Endodermal cell (in vitro differentiated cells): Measurements from ENCODE around the gene ERMP1. TPM values are rescaled to one million over a fixed set of nuclear protein-coding genes. Genes with fewer than 3 reads are reported as not detected.

Experiments used
- DNase-seq: peaks from one replicate; pipeline ENCODE4 v3.0.0-alpha.2; 2017
- H3K27ac ChIP-seq: 2 replicates; pipeline ENCODE4 v1.5.1; 2013; ENCODE audit warnings: mild to moderate bottlenecking, low read depth, low read length, moderate library complexity
- H3K27me3 ChIP-seq: 2 replicates; pipeline ENCODE4 v1.6.1; 2013; ENCODE audit warnings: mild to moderate bottlenecking, low read length, moderate library complexity; ENCODE audit not compliant: insufficient read depth, control insufficient read depth, poor library complexity, severe bottlenecking
- H3K36me3 ChIP-seq: 2 replicates; pipeline ENCODE4 v1.7.0; 2013; ENCODE audit warnings: mild to moderate bottlenecking, low read length, moderate library complexity; ENCODE audit not compliant: control insufficient read depth, insufficient read depth
- H3K4me1 ChIP-seq: one replicate; pipeline ENCODE4 v1.7.0; 2013; ENCODE audit warnings: low read length; ENCODE audit not compliant: control insufficient read depth, insufficient read depth
- H3K4me3 ChIP-seq: 2 replicates; pipeline ENCODE4 v1.5.1; 2013; ENCODE audit warnings: mild to moderate bottlenecking, low read length, moderate library complexity
- H3K9ac ChIP-seq: 2 replicates; pipeline ENCODE4 v1.6.1; 2013; ENCODE audit warnings: mild to moderate bottlenecking, low read length, moderate library complexity; ENCODE audit not compliant: poor library complexity, severe bottlenecking; ENCODE audit errors: extremely low read depth
- H3K9me3 ChIP-seq: 2 replicates; pipeline ENCODE4 v1.6.1; 2013; ENCODE audit warnings: mild to moderate bottlenecking, low read length, moderate library complexity; ENCODE audit not compliant: control insufficient read depth
- H3K27ac Mint-ChIP-seq: 2 replicates; pipeline ENCODE4 v1.8.0; 2020; ENCODE audit warnings: mixed read lengths
- H3K27me3 Mint-ChIP-seq: 2 replicates; pipeline ENCODE4 v1.8.0; 2021; ENCODE audit warnings: mild to moderate bottlenecking, mixed read lengths; ENCODE audit not compliant: insufficient read depth
- H3K36me3 Mint-ChIP-seq: 2 replicates; pipeline ENCODE4 v1.8.0; 2020; ENCODE audit warnings: low read depth, mixed read lengths
- H3K4me1 Mint-ChIP-seq: 2 replicates; pipeline ENCODE4 v1.8.0; 2020; ENCODE audit warnings: mixed read lengths
- H3K4me3 Mint-ChIP-seq: 2 replicates; pipeline ENCODE4 v1.8.0; 2020; ENCODE audit warnings: mild to moderate bottlenecking, moderate library complexity, mixed read lengths
- H3K9me3 Mint-ChIP-seq: 2 replicates; pipeline ENCODE4 v1.8.0; 2020; ENCODE audit warnings: mild to moderate bottlenecking, mixed read lengths
- CTCF ChIP-seq: fragments of 200-600 bp; sonication (generic); conservative IDR thresholded peaks from 2 replicates; pipeline ENCODE4 v1.5.0; 2021; ENCODE audit warnings: antibody characterized with exemption, mild to moderate bottlenecking
- WGBS, 2 experiments: methylation state at CpG; one replicate each; pipeline versions ENCODE4 v1.1.5 to v1.1.7; 2013; ENCODE audit warnings: missing lambda C conversion rate in 2 of 2, mixed read lengths in 1 of 2; ENCODE audit not compliant: insufficient coverage in 1 of 2, insufficient read length in 1 of 2; 5-methylcytosine and 5-hydroxymethylcytosine counted together
- total RNA-seq, 2 donors: library from RNA; stranded (reverse); fragmentation: NEBNext Ultra II Directional in 1 of 2; extraction: Animal tissue kit (Norgen Biotek cat#: 25700) in 1 of 2; gene quantifications; 2 replicates in 1 of 2; 3 replicates in 1 of 2; pipeline ENCODE4 v1.2.1, GENCODE V29; 2021

The ERMP1 gene
- total RNA-seq, 2 donors from 2014 or later: 22.8 to 36.0 TPM

GRCh38 chr9:5871785-5872184 is 38.9 kb upstream of the ERMP1 start:
- H3K4me1 Mint-ChIP-seq: peaks cover 3% of the 10 kb centered on the region
- no peak for TF ChIP-seq CTCF
- Histone ChIP-seq H3K9ac (no peak overlapping the region), H3K36me3 (no peaks in the 10 kb centered on the region), H3K9me3 (no peaks in the 10 kb centered on the region), H3K4me3 (no peak overlapping the region), H3K4me1 (no peaks in the 10 kb centered on the region), H3K27me3 (no peaks in the 10 kb centered on the region), H3K27ac (no peak overlapping the region)
- H3K36me3 Mint-ChIP-seq: no peaks in the 10 kb centered on the region
- no peak overlapping the region for H3K4me3 Mint-ChIP-seq
- H3K27me3 Mint-ChIP-seq: peaks cover 4% of the 10 kb centered on the region
- no peak for DNase-seq
- WGBS, 2 experiments: 85 to 91% methylated on average over 2 of the region's 2 CpGs
- H3K9me3 Mint-ChIP-seq: no peaks in the 10 kb centered on the region
- no peak overlapping the region for H3K27ac Mint-ChIP-seq

- WGBS, 2 experiments: 97 to 100% methylated on average over 1 to 3 of the region's 3 CpGs
- Mint-ChIP-seq H3K27ac (no peak overlapping the region), H3K9me3 (no peaks in the 10 kb centered on the region), H3K4me3 (no peak overlapping the region), H3K4me1 (peaks cover 3% of the 10 kb centered on the region), H3K36me3 (no peaks in the 10 kb centered on the region), H3K27me3 (peaks cover 4% of the 10 kb centered on the region)
- TF ChIP-seq CTCF: no peak
- DNase-seq: no peak
- H3K9ac ChIP-seq: no peak overlapping the region
- no peaks in the 10 kb centered on the region for H3K4me1 ChIP-seq
- H3K27ac ChIP-seq: no peak overlapping the region
- no peak overlapping the region for H3K4me3 ChIP-seq
- H3K27me3 ChIP-seq: no peaks in the 10 kb centered on the region
- H3K36me3 ChIP-seq: no peaks in the 10 kb centered on the region
- no peaks in the 10 kb centered on the region for H3K9me3 ChIP-seq
Measured at GRCh38 chr9:5870691-5871090, 37.8 kb upstream of the ERMP1 start.

- H3K4me1 Mint-ChIP-seq: peaks cover 3% of the 10 kb centered on the region
- H3K9ac ChIP-seq: no peak overlapping the region
- H3K27me3 ChIP-seq: no peaks in the 10 kb centered on the region
- H3K4me1 ChIP-seq: no peaks in the 10 kb centered on the region
- H3K36me3 ChIP-seq: no peaks in the 10 kb centered on the region
- no peak overlapping the region for H3K4me3 Mint-ChIP-seq
- no peaks in the 10 kb centered on the region for H3K9me3 ChIP-seq
- no peaks in the 10 kb centered on the region for H3K36me3 Mint-ChIP-seq
- WGBS, 2 experiments: 94 to 100% methylated on average over 1 to 2 of the region's 2 CpGs
- H3K27ac ChIP-seq: no peak overlapping the region
- no peaks in the 10 kb centered on the region for H3K9me3 Mint-ChIP-seq
- no peak for TF ChIP-seq CTCF
- no peak for DNase-seq
- peaks cover 4% of the 10 kb centered on the region for H3K27me3 Mint-ChIP-seq
- H3K4me3 ChIP-seq: no peak overlapping the region
- H3K27ac Mint-ChIP-seq: no peak overlapping the region
Measured at GRCh38 chr9:5870020-5870339, 37.1 kb upstream of the ERMP1 start.
